Keratinocyte (primary cell): ENCODE data around the gene KIAA0825. TPM values are rescaled to one million over a fixed set of nuclear protein-coding genes. Genes with fewer than 3 reads are reported as not detected.

Source experiments
- DNase-seq: peaks from one replicate; pipeline ENCODE4 v3.0.0-alpha.2; 2011; ENCODE audit warnings: low read depth, missing footprints, low spot score
- FAIRE-seq: peaks from 2 replicates; lab custom pipeline; 2011; peaks lifted over from hg19 to GRCh38; lab: Jason Lieb, UNC
- H2AFZ ChIP-seq: 2 replicates; pipeline ENCODE4 v1.6.0; 2012; ENCODE audit warnings: low read length, control low read depth, inconsistent platforms; ENCODE audit not compliant: control insufficient read depth
- H3K27ac ChIP-seq: 2 replicates; pipeline ENCODE4 v1.5.1; 2011; ENCODE audit warnings: low read length; ENCODE audit not compliant: control insufficient read depth, insufficient read depth
- H3K27me3 ChIP-seq: 3 replicates; pipeline ENCODE4 v1.6.0; 2011; ENCODE audit warnings: low read length; ENCODE audit not compliant: control insufficient read depth, insufficient read depth; ENCODE audit errors: extremely low read depth
- H3K36me3 ChIP-seq, 2 experiments: 2 replicates in 1 of 2; 3 replicates in 1 of 2; pipeline ENCODE4 v1.5.1; 2011; ENCODE audit warnings: low read length in 2 of 2, mild to moderate bottlenecking in 1 of 2; ENCODE audit not compliant: control insufficient read depth in 2 of 2, insufficient read depth in 2 of 2; ENCODE audit errors: extremely low read depth in 1 of 2
- H3K4me1 ChIP-seq: 3 replicates; pipeline ENCODE4 v1.5.1; 2011; ENCODE audit warnings: low read length; ENCODE audit not compliant: control insufficient read depth, insufficient read depth; ENCODE audit errors: extremely low read depth
- H3K4me2 ChIP-seq: 3 replicates; pipeline ENCODE4 v1.6.0; 2011; ENCODE audit warnings: low read depth, low read length; ENCODE audit not compliant: control insufficient read depth, insufficient read depth; ENCODE audit errors: extremely low read depth
- H3K4me3 ChIP-seq, 3 experiments: fragments of 200-600 bp in 1 of 3; sonication (generic) in 1 of 3; 2 replicates in 2 of 3; 3 replicates in 1 of 3; pipeline ENCODE4 v1.5.1; 2011 to 2016; ENCODE audit warnings: low read length in 3 of 3, mild to moderate bottlenecking in 3 of 3, control low read depth in 2 of 3, inconsistent platforms in 1 of 3, low read depth in 1 of 3, mixed read lengths in 1 of 3, mixed run types in 1 of 3, moderate library complexity in 1 of 3; ENCODE audit not compliant: control insufficient read depth in 2 of 3, insufficient read depth in 2 of 3; ENCODE audit errors: extremely low read depth in 1 of 3
- H3K79me2 ChIP-seq: 2 replicates; pipeline ENCODE4 v1.6.0; 2012; ENCODE audit warnings: low read length; ENCODE audit not compliant: control insufficient read depth, insufficient read depth
- H3K9ac ChIP-seq: 3 replicates; pipeline ENCODE4 v1.6.0; 2011; ENCODE audit warnings: low read length; ENCODE audit not compliant: control insufficient read depth, insufficient read depth; ENCODE audit errors: extremely low read depth
- H3K9me1 ChIP-seq: 3 replicates; pipeline ENCODE4 v1.6.0; 2011; ENCODE audit warnings: low read length; ENCODE audit not compliant: control insufficient read depth, insufficient read depth; ENCODE audit errors: extremely low read depth
- H3K9me3 ChIP-seq: 2 replicates; pipeline ENCODE4 v1.5.1; 2012; ENCODE audit warnings: low read depth, low read length; ENCODE audit not compliant: control insufficient read depth
- H4K20me1 ChIP-seq: 3 replicates; pipeline ENCODE4 v1.6.0; 2011; ENCODE audit warnings: low read length; ENCODE audit not compliant: control insufficient read depth, insufficient read depth; ENCODE audit errors: extremely low read depth
- CTCF ChIP-seq, 3 experiments: IDR thresholded peaks in 1 of 3; conservative IDR thresholded peaks in 1 of 3; optimal IDR thresholded peaks in 1 of 3; 2 replicates in 2 of 3; 3 replicates in 1 of 3; pipeline versions ENCODE3 to v1.5.1; 2011; ENCODE audit warnings: low read length in 3 of 3, mild to moderate bottlenecking in 3 of 3, moderate library complexity in 2 of 3, control low read depth in 1 of 3, inconsistent platforms in 1 of 3; ENCODE audit not compliant: insufficient read depth in 2 of 3; ENCODE audit errors: extremely low read depth in 1 of 3
- EZH2 ChIP-seq: IDR thresholded peaks from one replicate; pipeline ENCODE4 v1.6.1; 2012; ENCODE audit warnings: inconsistent platforms, mild to moderate bottlenecking, low read length, moderate library complexity
- dilution Hi-C: fragments of 300-500 bp; cut with MboI; formaldehyde crosslinking; loops from one replicate; pipeline ENCODE4 v1.7.0; 2020; ENCODE audit warnings: low sequenced_read_pairs; ENCODE audit not compliant: extremely low pct_ligation_motif_present
- polyA plus RNA-seq, 5 experiments: library from polyadenylated mRNA; depleted of rRNA in 3 of 5; stranded (reverse) in 3 of 5; stranded (forward) in 1 of 5; unstranded in 1 of 5; fragments of >200 nt; gene quantifications; 1 replicate in 1 of 5; 2 replicates in 3 of 5; 3 replicates in 1 of 5; pipeline versions ENCODE4 v1.2.1 to v1.2.3, GENCODE V29; 2011 to 2012; ENCODE audit warnings: missing spikeins in 2 of 5, low read depth in 1 of 5, low replicate concordance in 1 of 5

Gene KIAA0825
- polyA plus RNA-seq, 1 donor (not counting 4 experiments of a cell fraction or from before 2014, with no cell fraction given): 1.2 TPM

GRCh38 chr5:94544875-94545547 is 73.4 kb downstream of the KIAA0825 start:
- dilution Hi-C loops: no loop called here
- no peak for FAIRE-seq
- no peak for TF ChIP-seq CTCF (optimal IDR thresholded peaks at IDR 0.05 in 1 of 3, IDR thresholded peaks at IDR 0.05 in 1 of 3, conservative IDR thresholded peaks at IDR 0.05 in 1 of 3; ENCODE audit: extremely low read depth in 1 of 3, insufficient read depth in 2 of 3, low read length in 3 of 3)
- TF ChIP-seq EZH2: no peak

DNA sequence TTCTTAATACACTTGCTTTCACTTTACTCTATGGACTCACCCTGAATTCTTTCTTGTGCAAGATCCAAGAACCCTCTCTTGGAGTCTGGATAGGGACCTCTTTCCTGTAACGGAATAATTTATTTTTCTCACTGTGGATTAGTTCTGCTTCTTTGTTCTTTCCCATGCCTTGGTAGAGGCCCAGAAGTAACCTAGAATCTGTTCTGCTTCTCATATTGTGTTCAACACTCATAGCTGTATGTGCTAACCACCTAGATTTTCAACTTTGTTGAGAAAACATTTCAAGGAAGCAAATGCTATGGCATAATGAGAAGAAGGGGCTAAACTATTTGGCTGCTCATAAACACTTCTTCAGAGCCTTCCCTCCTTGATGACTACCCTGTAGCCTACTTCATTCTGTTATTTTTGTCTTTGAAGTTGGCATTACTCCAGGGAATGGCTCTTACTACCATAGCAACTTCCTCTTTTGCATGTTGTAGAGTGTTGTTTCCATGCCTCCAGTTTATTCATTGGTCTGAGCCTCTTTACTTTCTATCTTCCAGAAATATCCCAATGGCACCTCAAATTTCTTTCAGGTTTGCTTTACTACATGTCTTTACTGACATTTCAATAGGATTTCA is 74.3 kb downstream of the KIAA0825 start:
- Histone ChIP-seq H4K20me1 (no peaks in the 10 kb centered on the region), H2AFZ (no peak overlapping the region), H3K9me1 (no peaks in the 10 kb centered on the region), H3K4me1 (no peaks in the 10 kb centered on the region), H3K27me3 (no peaks in the 10 kb centered on the region), H3K79me2 (no peaks in the 10 kb centered on the region), H3K4me3 (no peak overlapping the region), H3K9ac (no peak overlapping the region), H3K27ac (no peak overlapping the region), H3K36me3 (no peaks in the 10 kb centered on the region), H3K4me2 (no peak overlapping the region), H3K9me3 (peaks cover 4% of the 10 kb centered on the region)
- no peak for DNase-seq
- TF ChIP-seq CTCF (optimal IDR thresholded peaks at IDR 0.05 in 1 of 3, IDR thresholded peaks at IDR 0.05 in 1 of 3, conservative IDR thresholded peaks at IDR 0.05 in 1 of 3; ENCODE audit: extremely low read depth in 1 of 3, insufficient read depth in 2 of 3, low read length in 3 of 3): no peak
- TF ChIP-seq EZH2: no peak
- no peak for FAIRE-seq
- dilution Hi-C loops: no loop called here

More at GRCh38 chr5:94544875-94545547, 73.4 kb downstream of the KIAA0825 start:
- no peak overlapping the region for H2AFZ ChIP-seq
- peaks cover 4% of the 10 kb centered on the region for H3K9me3 ChIP-seq
- no peaks in the 10 kb centered on the region for H3K9me1 ChIP-seq
- H3K79me2 ChIP-seq: no peaks in the 10 kb centered on the region
- no peaks in the 10 kb centered on the region for H4K20me1 ChIP-seq
- no peak for DNase-seq
- H3K9ac ChIP-seq: no peak overlapping the region
- H3K27me3 ChIP-seq: no peaks in the 10 kb centered on the region
- H3K27ac ChIP-seq: no peak overlapping the region
- H3K4me3 ChIP-seq: no peak overlapping the region
- H3K4me1 ChIP-seq: no peaks in the 10 kb centered on the region
- H3K36me3 ChIP-seq: no peaks in the 10 kb centered on the region
- H3K4me2 ChIP-seq: no peak overlapping the region
